Measurements from ENCODE around the gene SLC66A3.
A peak's percentile ranks its signal among the peaks of the same experiment; 100 is the strongest.

Gene SLC66A3

DNA sequence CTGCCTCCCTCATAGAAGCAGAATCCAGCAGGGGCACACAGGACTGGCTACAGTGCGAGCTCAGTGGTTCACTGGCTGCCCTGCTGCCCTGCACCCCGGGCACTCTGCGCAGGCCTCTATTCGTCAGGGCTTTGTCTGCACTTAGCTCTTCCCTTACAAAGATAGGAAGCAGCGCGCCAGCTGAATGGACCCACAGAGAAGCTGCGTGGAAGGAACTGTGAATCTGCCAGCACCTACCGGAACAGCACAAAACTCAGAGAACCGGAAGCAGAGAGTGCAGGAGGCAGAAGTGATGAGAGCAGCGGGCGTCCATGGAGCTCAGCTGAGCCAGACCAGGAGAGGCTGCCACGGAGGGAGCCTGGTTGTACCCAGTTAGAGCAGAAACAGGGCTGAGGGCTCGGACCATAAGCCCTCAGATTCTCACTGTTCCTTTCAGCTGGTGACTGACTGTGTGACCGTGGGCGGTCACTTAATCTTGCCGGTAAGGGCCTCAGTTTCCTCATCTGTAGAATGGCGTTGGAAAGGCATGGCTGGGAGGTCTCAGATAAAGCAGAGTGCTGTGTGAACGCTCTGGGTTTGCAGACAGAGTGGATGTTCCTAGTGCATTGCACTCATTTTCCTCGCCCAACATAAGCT lies 23.1 kb upstream of the SLC66A3 start:
- in situ Hi-C loops (cut with HindIII; ENCODE audit: low pct_ligation_motif_present, low pct_unique_long_range_greater_than_20kb, low sequenced_read_pairs) = no loop called here
- no peak for DNase-seq

- in situ Hi-C loops (cut with HindIII; ENCODE audit: low pct_ligation_motif_present, low pct_unique_long_range_greater_than_20kb, low sequenced_read_pairs) = no loop called here
- no peak for DNase-seq
Measured at GRCh38 chr2:11133238-11133935, 21.9 kb upstream of the SLC66A3 start.

DNA sequence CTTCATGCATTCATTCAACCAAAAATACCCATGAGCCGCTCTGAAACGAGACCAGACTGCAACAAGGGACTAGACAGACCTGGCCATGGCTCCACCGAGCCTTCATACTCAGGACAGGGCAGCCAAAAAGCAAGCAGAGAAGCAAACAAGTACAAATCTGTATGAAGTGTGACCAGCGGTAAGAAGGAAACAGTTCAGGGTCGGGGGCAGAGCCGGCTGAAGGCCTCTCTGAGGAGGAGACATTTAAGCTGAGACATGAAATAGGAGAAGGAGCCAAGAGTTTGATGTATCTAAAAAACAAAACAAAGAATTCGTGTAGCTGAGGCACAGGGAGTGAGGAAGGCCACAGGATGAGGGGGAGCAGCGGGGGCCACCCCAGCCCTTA lies 21.3 kb upstream of the SLC66A3 start:
- in situ Hi-C loops (cut with HindIII; ENCODE audit: low pct_ligation_motif_present, low pct_unique_long_range_greater_than_20kb, low sequenced_read_pairs) = no loop called here
- no peak for DNase-seq

GRCh38 chr2:11134349-11134748 lies 20.9 kb upstream of the SLC66A3 start:
- in situ Hi-C loops (cut with HindIII; ENCODE audit: low pct_ligation_motif_present, low pct_unique_long_range_greater_than_20kb, low sequenced_read_pairs) = no loop called here
- no peak for DNase-seq

DNA sequence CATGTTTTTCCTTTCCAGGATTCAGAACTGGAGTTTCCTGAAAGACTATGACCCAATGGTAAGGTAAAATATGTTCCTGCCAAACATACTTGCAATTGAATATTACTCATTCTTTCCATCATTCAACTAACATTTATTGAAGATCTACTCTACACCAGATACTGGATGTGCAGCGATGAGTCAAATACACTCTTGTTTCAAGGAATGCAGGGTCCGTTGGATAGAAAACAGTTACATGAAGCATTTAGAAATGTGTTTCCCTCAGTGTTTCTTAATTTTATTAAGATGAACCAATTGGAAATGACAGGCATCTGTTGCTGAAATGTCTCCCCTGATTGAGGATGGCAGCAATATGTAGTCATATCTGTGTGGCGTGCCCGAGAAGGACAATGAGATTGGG lies 14.8 kb upstream of the SLC66A3 start:
- in situ Hi-C loops (cut with HindIII; ENCODE audit: low pct_ligation_motif_present, low pct_unique_long_range_greater_than_20kb, low sequenced_read_pairs) = no loop called here
- DNase-seq = no peak

DNA sequence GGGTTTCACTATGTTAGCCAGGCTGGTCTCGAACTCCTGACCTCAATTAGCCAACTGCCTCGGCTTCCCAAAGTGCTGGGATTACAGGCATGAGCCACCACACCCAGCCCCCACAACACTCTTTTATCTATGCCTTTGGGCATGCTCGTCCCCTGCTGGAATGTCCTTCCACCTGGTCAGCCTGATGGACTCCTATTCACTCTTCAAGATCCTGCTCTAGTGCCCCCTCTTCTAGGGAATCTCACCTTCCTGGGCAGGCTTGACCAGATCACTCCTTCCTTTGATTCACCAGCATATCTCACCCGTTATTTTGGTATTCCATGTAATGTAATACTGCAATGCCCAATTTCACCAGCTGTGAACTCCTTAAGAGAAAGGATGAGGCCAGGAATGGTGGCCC lies 13.9 kb upstream of the SLC66A3 start:
- in situ Hi-C loops (cut with HindIII; ENCODE audit: low pct_ligation_motif_present, low pct_unique_long_range_greater_than_20kb, low sequenced_read_pairs) = no loop called here
- DNase-seq = no peak

DNA sequence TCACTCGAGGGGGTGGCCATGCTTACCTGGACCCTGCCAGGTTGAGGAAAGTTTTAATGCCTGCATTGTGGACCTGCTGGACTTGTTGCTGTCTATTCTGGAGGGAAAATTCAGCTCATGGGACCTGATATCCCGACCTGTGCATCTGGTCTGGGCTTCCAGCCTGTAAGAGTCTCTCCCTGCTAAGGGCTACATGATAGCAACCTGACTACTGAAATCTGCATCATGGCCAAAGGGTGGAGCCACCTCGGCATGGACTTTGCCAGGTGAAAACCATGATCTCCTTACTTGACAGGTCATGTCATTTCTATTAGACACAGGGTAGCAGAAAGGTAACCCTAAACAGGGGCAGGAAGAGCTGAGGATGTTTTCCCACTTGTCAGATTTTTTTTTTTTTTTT lies 12.9 kb upstream of the SLC66A3 start:
- no peak for DNase-seq

GRCh38 chr2:11142987-11143386 lies 12.3 kb upstream of the SLC66A3 start:
- DNase-seq = no peak
- in situ Hi-C loops (cut with HindIII; ENCODE audit: low pct_ligation_motif_present, low pct_unique_long_range_greater_than_20kb, low sequenced_read_pairs) = no loop called here

More for the DNA sequence above, 12.9 kb upstream of the SLC66A3 start:
- in situ Hi-C loops (cut with HindIII; ENCODE audit: low pct_ligation_motif_present, low pct_unique_long_range_greater_than_20kb, low sequenced_read_pairs) = no loop called here

DNA sequence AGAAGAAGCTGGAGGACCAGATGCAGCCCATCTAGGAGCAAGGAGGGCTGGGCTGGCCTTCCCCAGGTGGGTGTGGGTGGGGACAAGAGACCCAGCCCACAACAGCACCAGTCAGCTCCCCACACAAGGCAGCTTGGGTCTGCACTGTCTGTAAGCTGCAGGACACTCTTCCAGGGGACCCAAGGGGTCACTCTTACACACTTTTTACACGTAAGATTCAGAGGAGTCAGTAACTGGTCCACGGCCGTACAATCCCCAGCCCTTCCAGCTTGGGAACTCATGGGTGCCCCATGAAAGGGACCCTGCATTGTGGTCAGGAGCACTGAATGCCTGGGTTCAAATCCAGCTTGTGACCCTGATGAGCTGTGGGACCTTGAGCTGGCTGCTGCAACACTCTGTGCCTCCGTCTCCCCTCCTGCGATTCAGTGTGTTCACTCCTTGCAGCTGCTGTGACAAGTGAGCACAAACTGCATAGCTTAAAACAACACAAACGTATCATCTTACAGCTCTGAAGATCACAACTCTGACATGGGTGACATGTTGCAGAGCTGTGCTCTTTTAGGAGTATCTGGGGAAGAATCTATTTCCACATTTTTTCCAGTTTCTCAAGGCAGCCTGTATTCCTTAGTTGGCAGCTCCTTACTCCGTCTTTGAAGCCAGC lies 11.1 kb upstream of the SLC66A3 start:
- DNase-seq = no peak
- in situ Hi-C loops (cut with HindIII; ENCODE audit: low pct_ligation_motif_present, low pct_unique_long_range_greater_than_20kb, low sequenced_read_pairs) = no loop called here

DNA sequence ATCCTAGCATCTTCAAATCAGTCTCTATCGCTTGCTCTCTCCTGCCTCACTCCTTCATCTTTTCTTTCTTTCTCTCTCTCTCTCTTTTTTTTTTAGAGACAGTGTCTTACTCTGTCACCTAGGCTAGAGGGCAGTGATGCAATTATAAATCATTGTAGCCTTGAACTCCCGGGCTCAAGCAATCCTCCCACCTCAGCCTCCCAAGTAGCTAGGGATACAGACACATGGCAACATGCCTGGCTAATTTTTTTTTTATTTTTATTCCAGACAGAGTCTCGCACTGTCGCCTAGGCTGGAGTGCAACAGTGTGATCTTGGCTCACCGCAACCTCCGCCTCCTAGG lies 10.6 kb upstream of the SLC66A3 start:
- DNase-seq = no peak
- in situ Hi-C loops (cut with HindIII; ENCODE audit: low pct_ligation_motif_present, low pct_unique_long_range_greater_than_20kb, low sequenced_read_pairs) = no loop called here

DNA sequence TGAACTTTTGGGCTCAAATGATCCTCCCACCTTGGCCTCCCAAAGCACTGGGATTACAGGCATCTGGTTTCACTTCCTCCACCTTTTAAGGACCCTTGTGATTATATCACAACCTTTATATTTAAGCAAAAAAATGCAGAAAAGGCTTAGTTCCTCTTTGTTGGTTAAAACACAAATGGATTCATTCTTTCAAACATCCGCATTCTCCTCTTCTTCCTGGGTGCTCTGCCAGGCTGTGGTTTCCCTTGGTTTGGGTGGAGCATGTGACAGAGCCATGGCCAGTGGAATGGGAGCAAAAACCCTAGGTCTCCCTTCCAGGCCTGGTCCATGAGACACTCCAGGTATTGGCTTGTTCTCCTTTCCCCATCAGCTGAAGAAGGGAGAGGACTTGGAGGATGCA lies 9.9 kb upstream of the SLC66A3 start:
- in situ Hi-C loops (cut with HindIII; ENCODE audit: low pct_ligation_motif_present, low pct_unique_long_range_greater_than_20kb, low sequenced_read_pairs) = no loop called here
- no peak for DNase-seq

DNA sequence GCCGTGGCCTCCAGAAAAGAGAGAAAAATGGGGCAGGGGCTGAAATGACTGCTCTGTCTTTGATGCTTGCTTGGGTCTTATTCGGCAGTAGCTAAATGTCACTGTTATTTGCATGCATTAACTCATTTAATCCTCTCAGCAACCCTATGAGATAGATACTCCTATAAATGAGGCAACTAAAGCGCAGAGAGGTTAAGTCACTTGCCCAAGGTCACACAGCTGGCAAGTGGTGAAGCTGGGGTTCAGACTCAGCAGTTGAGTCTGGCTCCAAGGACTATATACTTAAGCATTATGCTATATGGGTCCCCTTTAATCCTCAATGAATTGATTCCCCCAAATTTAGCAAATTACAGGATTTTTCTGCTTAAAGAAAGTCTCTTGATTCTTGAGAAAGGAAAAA lies 9.2 kb upstream of the SLC66A3 start:
- no peak for DNase-seq
- in situ Hi-C loops (cut with HindIII; ENCODE audit: low pct_ligation_motif_present, low pct_unique_long_range_greater_than_20kb, low sequenced_read_pairs) = no loop called here

DNA sequence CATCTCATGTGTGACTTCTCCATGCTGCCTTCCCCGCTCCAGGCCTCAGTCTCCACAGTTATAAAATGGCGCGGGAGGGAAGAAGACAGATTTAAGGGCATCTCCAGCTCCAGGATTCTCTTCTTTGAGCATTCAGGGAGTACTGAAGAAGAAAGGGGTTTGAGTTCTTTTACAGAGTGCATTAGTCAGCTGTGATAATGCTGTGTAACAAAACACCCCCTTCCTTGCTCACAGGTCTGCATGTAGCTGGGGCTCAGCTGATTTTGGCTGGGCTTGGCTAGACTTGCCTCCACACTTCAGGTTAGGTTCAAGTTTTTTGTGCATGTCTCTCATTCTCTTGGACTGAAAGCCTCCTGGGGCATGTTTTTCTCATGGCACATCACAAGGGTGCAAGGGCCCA lies 8.0 kb upstream of the SLC66A3 start:
- DNase-seq = no peak
- in situ Hi-C loops (cut with HindIII; ENCODE audit: low pct_ligation_motif_present, low pct_unique_long_range_greater_than_20kb, low sequenced_read_pairs) = no loop called here

DNA sequence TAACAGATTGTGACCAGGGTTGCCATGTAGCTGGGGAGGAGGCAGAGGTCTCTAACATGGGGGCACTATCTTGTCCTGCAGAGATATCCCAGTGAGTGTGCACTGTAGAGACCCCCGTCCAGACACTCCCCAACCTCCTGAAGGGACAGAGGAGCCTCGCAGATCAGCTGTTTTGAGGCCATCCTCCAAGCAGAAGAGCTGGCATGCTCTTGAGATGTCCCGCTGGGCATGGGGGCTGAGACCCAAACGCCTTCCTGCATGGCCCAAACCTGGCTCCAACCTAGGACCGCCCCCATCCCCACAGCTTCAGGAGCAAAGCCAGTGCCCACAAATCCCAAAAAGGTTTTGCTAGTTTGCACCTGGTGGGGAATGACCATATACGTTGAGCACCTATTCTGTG lies 2.7 kb upstream of the SLC66A3 start:
- in situ Hi-C loops (cut with HindIII; ENCODE audit: low pct_ligation_motif_present, low pct_unique_long_range_greater_than_20kb, low sequenced_read_pairs) = no loop called here
- DNase-seq = no peak

DNA sequence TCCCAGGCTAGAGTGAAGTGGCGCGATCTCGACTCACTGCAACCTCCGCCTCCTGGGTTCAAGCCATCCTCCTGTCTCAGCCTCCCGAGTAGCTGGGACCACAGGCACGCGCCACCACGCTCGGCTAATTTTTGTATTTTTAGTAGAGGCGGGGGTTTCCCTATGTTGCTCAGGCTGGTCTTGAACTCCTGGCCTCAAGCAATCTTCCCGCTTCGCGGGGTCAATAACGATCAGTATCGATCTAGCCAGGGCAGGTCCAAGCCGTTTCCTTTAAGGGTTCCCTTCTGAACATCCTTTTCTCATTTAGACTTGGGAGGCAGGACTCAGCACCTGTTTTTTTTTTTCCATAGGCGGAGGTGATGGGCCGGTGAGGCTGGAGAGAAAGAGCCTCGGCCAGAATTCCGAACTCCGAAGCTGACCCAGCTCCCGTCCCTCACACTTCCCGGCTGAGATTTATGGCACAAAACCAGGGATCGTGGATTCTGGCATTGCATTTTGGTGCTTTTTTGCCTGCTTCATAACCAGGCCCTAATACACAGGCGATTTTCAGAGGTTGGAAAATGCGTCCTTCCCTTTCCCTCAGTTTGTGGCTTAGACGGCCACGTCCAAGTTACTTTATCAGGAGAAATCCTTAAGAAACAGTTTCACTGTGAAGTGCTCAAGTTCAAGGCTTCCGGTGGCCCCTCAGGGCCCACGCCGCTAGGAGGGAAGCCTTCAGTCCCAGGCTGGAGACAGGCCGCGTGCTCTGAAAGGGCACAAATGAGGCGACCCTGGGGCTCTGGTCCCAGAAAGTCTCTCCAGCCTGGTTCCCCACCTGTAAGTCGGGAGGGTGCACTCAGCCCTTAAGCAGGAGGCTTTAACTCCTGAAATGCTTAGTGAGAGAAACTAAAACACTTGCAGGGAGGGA lies 998 bp upstream of the SLC66A3 start:
- in situ Hi-C loops (cut with HindIII; ENCODE audit: low pct_ligation_motif_present, low pct_unique_long_range_greater_than_20kb, low sequenced_read_pairs) = no loop called here
- DNase-seq = no peak

- in situ Hi-C loops (cut with HindIII; ENCODE audit: low pct_ligation_motif_present, low pct_unique_long_range_greater_than_20kb, low sequenced_read_pairs) = no loop called here
- peak; percentile 95 for DNase-seq
Measured at GRCh38 chr2:11154923-11155380, 315 bp upstream of the SLC66A3 start.

DNA sequence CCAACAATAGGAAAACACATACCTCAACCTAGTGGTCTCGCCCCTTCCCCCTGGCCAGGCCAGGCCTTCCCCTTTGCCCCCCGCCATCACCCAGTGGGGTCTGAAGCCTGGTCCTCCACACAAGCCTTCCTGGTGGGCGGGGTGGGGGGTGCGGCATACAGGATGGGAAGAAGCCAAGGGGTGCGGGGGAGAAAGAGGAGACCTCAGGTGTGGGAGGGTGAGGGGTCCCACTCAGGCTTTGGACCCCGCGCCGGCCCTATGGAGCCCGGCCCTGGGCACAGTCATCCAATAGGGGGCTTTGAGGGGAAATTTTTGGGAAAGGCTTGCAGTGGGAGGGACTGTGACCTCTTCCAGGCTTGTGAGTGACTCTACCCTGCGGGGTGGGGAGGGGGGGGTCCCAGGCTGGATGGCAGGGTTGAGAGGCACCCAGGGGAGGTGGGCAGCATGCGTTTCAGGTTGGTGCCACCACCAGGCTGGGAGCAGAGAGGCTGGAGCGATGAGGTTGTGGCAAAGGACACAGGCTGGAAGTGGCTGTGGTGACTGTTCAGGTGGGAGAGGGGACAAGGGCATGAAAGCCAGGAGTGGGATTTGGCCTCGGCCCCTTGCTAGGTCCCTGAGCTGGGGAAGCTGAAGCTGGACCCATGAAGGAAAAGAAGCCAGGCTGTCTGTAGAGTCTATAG lies 1.3 kb downstream of the SLC66A3 start:
- in situ Hi-C loops (cut with HindIII; ENCODE audit: low pct_ligation_motif_present, low pct_unique_long_range_greater_than_20kb, low sequenced_read_pairs) = no loop called here
- DNase-seq = no peak

- no peak for DNase-seq
- in situ Hi-C loops (cut with HindIII; ENCODE audit: low pct_ligation_motif_present, low pct_unique_long_range_greater_than_20kb, low sequenced_read_pairs) = no loop called here
Measured at GRCh38 chr2:11157296-11157695, 2.0 kb downstream of the SLC66A3 start.

GRCh38 chr2:11157731-11158130 lies 2.5 kb downstream of the SLC66A3 start:
- in situ Hi-C loops (cut with HindIII; ENCODE audit: low pct_ligation_motif_present, low pct_unique_long_range_greater_than_20kb, low sequenced_read_pairs) = no loop called here
- DNase-seq = no peak

All from ACHN (cell line).